Activated T-cell treated with anti-CD3 and anti-CD28 coated beads for 1 hour (primary cell): ENCODE data around the gene POTEI.
"Not testable (repeated sequence)": the region's sequence is repeated elsewhere in the genome, so short reads cannot be mapped to it uniquely, and the experiment has no call there.

Source experiments
- DNase-seq: peaks from one replicate; pipeline ENCODE4 v3.0.0-alpha.2; 2020; ENCODE audit warnings: low read depth

Gene POTEI

GRCh38 chr2:130509228-130509627 is at the start of gene POTEI:
Gene POTEI (minus strand): TSS chr2:130509328. CDS start chr2:130509235, 93 bp downstream.
- not testable (repeated sequence) for DNase-seq

- DNase-seq = not testable (repeated sequence)
Observed at GRCh38 chr2:130556441-130556840, 47.3 kb upstream of the POTEI start.

GRCh38 chr2:130554178-130554577 is 45.0 kb upstream of the POTEI start:
- not testable (repeated sequence) for DNase-seq

GRCh38 chr2:130549475-130549874 is 40.3 kb upstream of the POTEI start:
- DNase-seq = not testable (repeated sequence)

- DNase-seq = not testable (repeated sequence)
Observed at GRCh38 chr2:130548418-130548817, 39.3 kb upstream of the POTEI start.

GRCh38 chr2:130544978-130545377 is 35.9 kb upstream of the POTEI start:
- DNase-seq = not testable (repeated sequence)

GRCh38 chr2:130543785-130544528 is 34.8 kb upstream of the POTEI start:
- DNase-seq = not testable (repeated sequence)

- not testable (repeated sequence) for DNase-seq
Observed at GRCh38 chr2:130542789-130543188, 33.7 kb upstream of the POTEI start.

- not testable (repeated sequence) for DNase-seq
Observed at GRCh38 chr2:130538271-130538670, 29.1 kb upstream of the POTEI start.

GRCh38 chr2:130536654-130537053 is 27.5 kb upstream of the POTEI start:
- DNase-seq = not testable (repeated sequence)

- not testable (repeated sequence) for DNase-seq
Observed at GRCh38 chr2:130531672-130532071, 22.5 kb upstream of the POTEI start.

- DNase-seq = not testable (repeated sequence)
Observed at GRCh38 chr2:130531225-130531624, 22.1 kb upstream of the POTEI start.

GRCh38 chr2:130530212-130530611 is 21.1 kb upstream of the POTEI start:
- DNase-seq = not testable (repeated sequence)

- not testable (repeated sequence) for DNase-seq
Observed at GRCh38 chr2:130529545-130529944, 20.4 kb upstream of the POTEI start.

GRCh38 chr2:130527365-130527967 is 18.3 kb upstream of the POTEI start:
- DNase-seq = not testable (repeated sequence)

- not testable (repeated sequence) for DNase-seq
Observed at GRCh38 chr2:130522390-130522789, 13.3 kb upstream of the POTEI start.

- DNase-seq = not testable (repeated sequence)
Observed at GRCh38 chr2:130520992-130521391, 11.9 kb upstream of the POTEI start, which contains the start of gene CFC1B. Gene CFC1B (plus strand): TSS chr2:130521222. CDS start chr2:130521485, 263 bp downstream.

- not testable (repeated sequence) for DNase-seq
Observed at GRCh38 chr2:130518516-130519106, 9.5 kb upstream of the POTEI start.

GRCh38 chr2:130511747-130512451 is 2.8 kb upstream of the POTEI start:
- DNase-seq = not testable (repeated sequence)

- not testable (repeated sequence) for DNase-seq
Observed at GRCh38 chr2:130510807-130511746, 1.9 kb upstream of the POTEI start.

GRCh38 chr2:130491073-130491472 is 18.1 kb downstream of the POTEI start:
- DNase-seq = not testable (repeated sequence)
